Right renal cortex interstitium (tissue), 3 donors: Measurements from ENCODE around the gene MTCH1. TPM values are rescaled to one million over a fixed set of nuclear protein-coding genes. Genes with fewer than 3 reads are reported as not detected.
"Not testable (repeated sequence)": the region's sequence is repeated elsewhere in the genome, so short reads cannot be mapped to it uniquely, and the experiment has no call there.

Experiments
- DNase-seq, 3 donors: peaks; one replicate each; pipeline ENCODE4 v3.0.0-alpha.2; 2013; ENCODE audit warnings: low read depth in 3 of 3, low spot score in 2 of 3
- polyA plus RNA-seq, 3 donors: library from polyadenylated mRNA; unstranded; fragments of 120-200 nt; gene quantifications; one replicate each; pipeline ENCODE4 v1.2.1, GENCODE V29; 2013; ENCODE audit not compliant: insufficient read length in 3 of 3

MTCH1 gene
- polyA plus RNA-seq, 3 donors: 155 to 178 (median 165) TPM

DNA sequence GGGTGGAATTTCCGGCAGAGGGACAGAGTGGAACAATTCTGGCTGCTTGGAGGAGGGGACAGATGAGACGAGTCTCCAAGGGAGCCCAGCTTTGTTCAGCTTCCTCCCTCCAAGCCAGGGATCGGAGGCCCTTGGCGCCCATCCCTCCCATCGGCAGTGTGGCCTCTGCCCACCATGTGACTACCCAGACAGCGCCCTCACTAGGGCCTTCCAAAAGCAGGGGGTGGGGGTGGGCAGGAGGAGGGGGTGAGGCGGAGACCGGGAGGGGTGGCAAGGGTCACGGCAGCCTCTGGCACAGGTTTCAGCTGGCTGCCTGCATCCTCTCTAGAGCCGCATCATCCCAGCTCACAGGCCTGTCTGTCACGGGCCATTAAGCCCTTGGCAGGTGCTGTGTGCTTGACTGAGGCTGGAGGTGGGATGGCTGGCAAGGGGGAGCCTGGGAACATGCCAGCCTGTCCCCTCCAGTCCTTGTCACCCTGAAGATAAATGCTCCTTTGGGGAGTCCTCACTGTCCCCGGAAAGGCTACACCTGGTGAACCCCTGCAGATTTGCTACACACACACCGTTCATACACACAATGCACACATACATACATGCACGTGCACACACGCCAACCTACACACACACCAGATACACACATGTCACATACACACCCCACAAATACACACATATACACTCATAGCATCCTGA lies 13.2 kb upstream of the MTCH1 start:
- DNase-seq: peak in 1 of 3 donors; percentile 86

DNA sequence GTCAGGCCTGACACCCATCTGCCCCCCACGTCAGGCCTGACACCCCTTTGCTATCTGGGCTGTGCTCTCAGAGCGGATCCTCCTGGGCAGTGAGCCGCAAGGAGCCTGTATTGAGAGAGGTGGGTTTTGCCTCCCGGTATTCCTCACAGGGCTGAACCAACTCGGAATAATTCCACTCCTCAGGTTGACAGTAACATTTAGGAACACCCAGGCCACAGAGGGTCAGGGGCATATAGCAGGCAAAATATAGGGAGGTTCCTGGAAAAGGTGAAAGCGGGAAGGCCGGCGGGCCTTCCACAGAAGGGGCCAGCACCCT lies 12.7 kb upstream of the MTCH1 start:
- DNase-seq: no peak

DNA sequence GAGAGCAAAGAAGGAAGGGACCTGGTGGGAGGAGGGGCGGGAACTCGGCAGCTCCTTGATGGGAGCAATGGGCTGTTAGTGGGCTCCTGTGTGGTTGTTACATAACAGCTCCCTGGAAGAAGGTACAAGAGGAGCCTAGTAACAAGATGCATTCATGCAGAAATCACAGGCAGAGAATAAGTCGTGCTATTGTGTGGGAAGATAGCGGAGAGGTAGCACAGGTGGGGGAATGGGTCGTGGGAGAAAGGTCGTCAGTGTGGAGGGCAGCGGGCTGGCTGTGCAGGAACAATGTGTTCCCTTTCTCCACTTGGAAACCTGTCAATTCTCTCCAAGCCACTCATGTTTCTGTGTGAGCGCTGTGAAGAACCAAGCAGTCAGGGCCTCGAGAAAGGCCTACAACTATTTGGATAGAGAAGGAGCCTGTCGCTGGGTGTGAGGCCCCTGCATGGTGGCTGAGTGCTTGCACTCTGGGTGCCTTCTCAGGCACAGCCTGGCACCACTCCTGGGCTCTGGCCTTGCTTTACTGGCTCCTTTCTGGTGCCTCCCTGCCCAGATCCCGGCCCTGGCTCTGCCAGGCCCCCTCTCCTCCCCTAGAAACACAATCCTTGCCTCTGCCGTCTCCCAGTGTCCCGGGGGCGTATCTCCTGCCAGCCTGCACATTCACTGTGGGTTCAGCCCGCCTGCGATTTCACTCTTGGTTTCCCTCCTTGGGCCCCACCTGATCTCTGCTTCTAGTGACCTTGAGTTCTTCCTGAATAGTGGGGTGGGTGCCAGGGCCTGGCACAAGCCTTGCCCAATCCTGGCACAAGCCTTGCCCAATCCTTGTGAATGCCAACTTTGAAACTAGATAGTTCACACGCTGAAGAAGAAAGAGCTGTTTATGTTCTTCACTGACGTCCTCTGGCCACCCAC lies 12.1 kb upstream of the MTCH1 start:
- no peak for DNase-seq

DNA sequence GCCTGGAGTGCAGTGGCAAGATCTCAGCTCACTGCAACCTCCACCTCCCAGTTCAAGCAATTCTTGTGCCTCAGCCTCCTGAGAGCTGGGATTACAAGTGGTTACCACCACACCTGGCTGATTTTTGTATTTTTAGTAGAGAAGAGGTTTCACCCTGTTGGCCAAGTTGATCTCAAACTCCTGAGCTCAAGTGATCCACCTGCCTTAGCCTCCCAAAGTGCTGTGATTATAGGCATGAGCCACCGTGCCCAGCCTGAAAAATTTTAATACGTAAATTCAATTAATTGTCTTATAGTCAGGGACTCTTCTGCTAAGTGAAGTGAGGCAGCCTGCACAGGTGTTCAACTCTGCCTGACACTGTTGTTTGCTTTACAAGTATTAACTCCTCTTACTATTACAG lies 4.4 kb upstream of the MTCH1 start:
- DNase-seq: not testable (repeated sequence)

DNA sequence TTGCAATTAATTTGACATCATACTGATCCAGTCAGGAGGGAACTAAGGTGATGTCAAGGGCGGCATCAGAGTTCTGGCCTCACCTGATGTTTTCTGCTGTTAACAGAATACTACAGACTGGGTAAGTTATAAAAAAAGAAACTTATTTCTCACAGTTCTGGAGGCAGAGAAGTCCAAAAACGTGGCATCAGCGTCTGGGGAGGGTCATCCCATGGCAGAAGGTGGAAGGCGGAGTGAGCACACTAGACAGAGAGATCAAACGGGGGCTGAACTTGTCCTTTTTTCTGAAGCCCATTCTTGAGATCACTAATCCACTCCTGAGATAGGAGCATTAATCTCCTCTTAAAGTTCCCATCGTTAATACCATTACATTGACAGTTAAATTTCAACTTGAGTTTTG lies 3.3 kb upstream of the MTCH1 start:
- no peak for DNase-seq

DNA sequence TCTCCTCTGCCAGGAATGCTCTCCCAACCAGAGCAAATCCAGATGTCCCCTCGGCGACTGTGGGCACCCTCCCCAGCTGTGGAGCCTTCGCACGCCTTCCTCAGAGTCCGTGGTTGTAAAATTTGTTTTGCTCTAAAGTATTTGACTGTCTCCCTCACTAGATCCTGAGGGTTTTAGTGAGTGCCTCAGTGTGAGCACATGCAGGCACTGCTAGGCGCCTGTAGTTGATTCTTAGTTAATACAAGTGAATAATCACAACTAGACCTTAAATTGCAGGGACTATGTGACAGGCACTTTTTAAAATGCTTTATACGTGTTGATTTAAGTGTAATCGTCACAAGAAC lies 680 bp upstream of the MTCH1 start:
- DNase-seq: no peak

DNA sequence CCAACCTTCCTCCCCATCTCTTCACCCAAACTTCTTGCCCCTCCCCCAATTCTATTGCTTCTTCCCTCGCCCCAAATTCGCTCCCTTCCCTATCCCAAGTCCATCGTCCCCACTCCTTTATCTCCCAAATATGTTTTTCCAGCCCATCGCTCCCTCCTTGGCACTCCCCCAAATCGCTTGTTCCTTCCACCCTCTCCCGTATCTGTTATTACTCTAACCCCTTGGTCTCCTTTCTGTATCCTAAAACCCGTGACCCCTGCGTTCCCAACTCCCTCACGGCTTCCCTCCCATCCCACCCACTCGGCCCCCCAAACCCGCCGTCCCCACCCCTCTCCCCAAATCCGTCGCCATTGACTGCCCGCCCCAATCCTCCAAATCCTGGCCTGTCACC lies 584 bp downstream of the MTCH1 start:
- DNase-seq: no peak

DNA sequence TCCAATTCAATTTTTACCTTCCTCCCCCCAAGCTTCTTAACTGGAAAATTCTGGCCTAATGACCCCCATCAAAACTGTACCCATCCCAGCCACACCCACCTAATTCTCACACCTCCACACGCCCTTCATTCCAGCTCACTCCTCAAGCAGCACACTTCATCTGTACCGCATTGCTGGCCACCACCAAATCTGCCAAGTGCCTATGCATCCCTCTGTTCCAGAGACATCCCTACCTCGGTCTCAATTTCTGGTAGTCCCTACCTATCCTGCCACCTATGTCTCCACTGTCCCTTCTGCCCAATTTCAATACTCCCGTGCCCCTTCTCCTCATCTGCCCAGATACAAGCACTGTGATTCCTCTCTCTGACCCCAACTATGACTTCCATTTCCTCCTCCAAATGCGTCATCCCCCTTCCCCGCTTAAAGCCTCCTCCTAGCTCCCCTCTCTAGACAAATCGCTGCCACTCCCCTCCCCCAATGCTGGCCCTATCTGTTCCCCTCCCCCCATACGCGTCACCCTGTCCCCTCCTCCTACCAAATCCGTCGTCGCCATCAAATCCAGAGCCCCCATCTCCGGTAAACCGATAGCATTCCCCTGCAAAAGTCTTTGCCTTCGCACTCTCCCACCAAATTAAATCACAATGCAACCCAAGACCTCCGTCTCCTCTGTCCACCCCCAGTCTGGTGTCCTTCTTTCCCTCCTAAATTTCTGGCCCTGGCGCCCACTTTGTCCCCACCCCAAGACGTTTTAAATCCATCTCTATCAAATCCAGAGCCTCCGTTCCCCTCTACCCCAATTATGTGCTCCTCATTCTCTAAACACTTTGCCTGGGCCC lies 1.2 kb downstream of the MTCH1 start:
- DNase-seq: no peak

DNA sequence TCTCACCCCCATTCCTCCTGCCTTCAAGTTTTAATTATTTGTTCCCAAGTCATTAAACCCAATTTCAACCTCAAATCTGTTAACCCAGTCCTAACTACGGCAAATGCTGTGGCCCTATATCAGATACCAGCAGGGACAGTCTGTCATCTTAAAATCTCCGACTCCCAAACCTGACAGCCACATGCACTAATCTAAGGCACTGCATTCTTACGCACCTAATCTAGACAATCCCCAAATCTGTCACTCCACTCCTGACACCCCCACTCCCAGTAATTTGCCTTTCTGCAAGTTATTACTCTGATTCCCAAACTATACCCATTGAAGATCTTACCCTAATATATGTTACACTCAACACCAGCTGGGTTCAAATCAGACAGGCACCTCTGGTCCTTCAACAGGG lies 2.5 kb downstream of the MTCH1 start:
- DNase-seq: no peak

DNA sequence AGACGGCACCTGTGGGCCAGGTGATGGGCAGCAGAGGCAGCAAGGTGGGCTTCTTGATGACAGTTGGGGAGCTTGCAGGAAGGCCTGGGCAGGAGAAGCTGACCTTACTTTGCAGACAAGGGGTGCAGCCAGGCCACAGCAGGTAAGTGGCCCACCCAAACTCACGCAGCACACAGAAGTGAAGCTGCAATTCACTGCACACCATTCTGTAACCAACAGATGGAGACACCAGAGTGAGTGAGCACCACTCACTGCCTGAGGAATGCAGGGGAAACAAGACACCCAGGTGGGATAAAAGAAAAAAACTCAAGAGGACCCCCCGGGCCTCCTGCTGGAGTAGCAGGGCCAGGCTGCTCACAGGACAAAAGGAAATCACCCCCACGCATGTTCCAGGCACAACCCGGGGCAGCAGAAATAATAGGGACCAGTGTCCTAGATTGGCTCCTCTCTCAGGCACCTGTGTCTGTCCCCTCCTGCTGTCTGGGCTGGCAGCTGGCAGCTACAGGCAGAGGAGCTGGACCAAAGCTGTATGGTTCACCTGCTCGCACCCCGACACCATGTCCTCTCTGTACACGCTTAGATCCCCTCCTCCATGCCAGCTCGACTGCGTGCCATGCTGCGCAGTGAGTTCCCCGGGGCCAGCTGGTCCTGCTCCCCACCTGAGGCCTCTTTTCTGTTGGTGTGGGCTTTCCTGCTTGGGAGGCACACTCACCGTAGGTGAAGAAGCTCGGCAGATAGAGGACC lies 4.9 kb downstream of the MTCH1 start:
- DNase-seq: no peak

DNA sequence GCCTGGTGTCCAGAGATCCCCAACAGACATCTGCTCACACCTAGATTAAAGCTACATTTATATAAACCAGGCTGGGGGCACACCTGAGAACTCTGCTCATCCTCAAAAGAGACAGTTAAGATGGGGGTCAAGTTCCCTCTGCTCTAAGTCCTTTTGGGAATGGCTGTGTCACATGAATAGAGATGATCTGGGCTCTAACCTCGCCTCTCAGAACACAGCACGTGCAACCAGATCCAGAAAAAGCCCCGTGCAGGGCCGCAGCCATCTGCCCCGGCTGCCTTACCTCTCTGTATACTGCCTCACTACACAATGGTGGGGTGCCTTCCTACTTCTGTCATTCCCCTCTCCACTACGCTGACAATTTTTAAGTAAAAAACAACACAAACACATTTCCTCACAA lies 5.9 kb downstream of the MTCH1 start:
- DNase-seq: no peak

DNA sequence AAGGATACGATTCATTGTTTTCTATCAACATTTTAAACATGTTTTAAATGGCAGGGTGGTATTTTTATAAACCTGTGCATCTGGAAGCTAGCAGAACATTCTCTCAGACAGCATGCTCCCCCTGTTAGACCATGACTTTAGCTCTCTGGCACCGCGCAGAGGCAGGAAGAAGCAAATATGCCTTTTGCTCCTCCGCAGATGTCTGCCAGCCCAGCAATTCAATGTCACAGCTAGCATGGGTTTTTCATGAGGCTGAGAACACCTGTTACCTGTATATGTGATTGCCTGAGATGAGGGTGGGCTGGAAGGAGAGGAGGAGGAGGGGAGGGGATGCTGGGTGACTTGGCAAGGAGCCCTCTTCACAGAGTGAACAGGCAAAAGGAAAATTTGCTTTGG lies 6.7 kb downstream of the MTCH1 start:
- no peak for DNase-seq

DNA sequence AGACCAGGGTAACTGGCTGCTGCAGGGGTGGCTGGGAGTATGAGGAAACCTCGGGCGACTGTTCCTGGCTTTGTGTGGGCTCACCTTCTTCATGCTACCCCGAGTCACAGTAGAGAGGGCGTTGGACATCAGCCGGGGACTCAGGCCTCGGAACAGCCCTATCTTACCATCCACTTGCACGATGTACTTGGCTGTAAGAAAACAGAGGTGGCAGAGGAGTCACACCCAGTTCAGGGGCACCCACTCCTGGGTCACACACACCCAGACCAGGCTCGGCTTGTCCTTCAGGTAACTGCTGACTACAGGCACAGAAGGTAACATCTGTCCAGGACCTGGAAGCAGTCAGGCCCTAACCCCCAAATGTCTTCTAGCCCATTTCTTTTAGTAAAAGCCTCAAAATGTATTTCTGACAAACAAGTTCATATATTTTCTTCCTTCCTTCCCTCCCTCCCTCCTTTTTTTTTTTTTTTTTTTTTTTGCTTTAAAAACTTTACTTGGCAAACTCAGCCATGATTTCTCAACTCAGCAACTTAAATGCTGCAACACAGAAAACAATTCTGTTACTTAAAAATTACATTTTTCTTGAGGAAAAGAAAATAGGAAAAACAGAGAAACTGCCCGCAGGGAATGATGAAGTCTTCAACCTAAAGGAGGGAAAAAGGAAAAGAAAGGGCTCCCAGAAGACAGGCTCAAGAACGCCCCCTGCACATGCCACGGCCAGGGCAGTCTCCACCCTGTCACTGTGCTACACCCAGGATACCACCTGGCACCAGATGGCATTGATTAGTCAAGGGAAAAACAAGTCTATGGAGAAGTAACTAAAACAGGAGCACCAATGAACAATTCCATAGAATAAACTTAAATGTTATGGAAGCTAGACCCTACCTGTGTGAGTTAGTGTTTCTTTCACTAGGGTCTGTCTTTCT lies 7.3 kb downstream of the MTCH1 start:
- DNase-seq: no peak

DNA sequence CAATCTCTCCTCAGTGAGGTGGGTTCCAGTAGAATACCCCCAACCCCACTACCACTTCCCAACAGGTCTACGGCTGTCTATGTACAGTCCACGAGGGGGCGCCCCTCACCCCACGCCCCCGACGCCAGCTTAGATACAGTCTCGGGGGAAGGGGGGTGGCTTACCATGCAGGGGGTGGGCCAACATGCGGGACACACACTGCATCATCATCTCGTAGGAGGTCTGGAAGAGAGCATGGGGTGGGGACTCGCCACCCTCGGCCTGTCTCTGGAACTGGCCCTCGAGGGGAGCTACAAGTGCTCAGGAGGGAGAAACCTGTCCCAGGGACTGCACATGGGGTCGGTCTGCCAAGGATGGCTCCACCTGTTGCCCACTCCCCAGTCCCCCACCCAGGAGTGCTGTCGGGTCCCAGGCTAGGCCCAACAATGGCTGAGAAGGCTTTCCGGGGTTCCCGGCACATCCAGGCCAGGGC lies 8.5 kb downstream of the MTCH1 start:
- DNase-seq: no peak

DNA sequence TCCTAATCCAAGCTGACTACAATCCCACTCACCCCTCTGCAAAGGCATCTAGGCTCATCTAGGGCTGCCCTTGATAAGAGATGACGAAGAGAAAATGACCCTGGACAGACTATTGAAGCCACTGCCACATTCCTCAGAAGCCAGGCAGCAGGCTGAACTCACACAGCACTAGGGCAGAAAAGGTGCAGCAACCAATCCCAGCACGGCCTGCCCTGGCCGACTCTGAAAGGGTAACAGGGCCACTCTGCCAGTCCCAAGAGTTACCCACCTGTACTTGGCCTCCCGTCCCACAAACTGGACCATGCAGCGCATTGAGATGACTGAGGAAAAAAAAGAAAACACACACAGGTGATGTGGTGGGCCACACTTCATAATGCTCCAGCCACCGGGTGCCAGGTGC lies 9.1 kb downstream of the MTCH1 start:
- DNase-seq: no peak

DNA sequence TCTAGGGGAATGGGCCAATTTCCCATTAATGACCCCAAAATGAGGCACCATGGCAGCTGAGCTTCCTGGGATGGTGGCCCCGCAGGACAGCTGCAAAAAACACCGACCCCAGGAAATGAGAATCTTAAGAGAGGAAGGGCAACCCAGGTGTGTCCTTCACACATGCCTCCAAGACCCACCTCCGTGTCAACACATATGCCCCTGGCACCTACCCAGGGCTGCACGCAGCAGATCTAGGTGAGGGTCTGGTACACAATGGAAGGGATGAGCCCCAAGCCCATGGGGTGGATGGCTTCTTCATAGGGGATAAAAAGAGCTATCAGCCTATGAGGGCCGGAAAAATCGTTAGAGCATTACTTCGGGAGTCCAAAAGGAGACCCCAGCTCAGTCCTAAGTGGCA lies 9.5 kb downstream of the MTCH1 start:
- DNase-seq: no peak

DNA sequence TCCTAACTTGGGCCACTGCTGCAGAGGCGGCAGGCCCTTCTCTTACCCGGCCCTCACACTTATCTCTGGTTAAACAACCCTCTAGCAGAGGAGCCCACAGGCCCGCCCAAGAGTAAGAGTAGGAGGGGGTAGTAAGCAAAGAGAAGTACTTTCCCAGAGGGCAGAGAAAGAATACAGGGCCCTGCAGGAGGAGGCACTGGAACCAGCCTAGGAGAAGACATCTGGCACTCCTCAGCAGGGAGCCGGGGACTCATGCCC lies 10.1 kb downstream of the MTCH1 start:
- no peak for DNase-seq

DNA sequence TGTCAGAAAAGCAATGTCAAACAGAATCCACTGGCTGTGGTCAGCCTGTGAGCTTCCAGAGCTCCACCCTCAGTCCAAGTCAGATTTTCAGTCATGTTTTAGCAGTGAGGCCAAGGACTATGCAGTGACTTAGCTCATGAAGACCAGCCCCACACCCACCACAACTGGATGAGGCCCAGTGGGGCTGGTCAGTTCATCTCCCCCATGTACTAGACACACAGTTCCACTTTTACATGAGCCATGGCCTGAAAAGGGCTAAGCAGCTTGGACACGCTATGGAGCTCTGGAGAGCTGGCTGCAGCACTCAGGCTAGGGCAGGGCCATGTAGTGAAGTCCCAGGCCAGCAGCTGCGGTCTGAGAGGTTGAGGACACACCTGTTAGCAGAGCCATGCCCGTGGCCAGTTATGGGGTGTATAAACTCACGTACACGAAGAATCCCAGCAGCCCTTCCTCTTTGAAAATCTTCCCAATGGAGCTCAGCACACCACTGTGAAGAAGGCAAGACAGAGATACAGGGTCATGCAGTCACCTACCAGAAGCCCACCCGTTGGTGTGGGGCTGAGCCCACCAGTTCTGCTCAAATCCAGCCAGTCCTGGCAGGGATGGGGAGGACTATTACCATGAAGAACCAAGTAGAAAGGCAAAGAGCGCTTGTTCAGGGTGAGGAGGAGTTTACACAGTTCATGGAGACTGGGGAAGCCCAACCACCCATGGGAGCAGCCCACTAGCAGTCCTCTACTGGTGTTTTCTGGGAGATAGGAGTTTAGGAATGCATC lies 10.6 kb downstream of the MTCH1 start:
- DNase-seq: no peak

DNA sequence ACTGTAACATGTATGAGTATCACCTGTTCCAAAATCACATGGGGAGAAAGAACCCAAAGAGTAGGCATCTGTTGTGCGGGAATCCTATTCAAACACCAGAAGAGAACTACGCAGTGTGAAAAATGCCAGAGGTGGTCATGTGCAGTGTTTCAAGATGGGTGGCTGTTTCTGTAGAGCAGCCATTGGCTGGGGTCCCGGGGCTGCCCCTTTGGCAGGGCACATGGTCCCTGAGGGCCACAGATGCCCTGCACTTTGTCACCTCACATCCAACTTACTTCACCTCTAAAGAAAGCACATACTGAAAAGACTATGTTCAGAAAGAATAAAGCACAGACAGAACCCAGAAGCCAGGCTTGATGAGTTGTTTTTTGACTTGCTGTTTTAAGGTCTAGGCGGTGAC lies 12.3 kb downstream of the MTCH1 start:
- DNase-seq: no peak
